Subcutaneous adipose tissue (tissue), 4 donors: ENCODE measurements around the gene BBLN. TPM values are rescaled to one million over a fixed set of nuclear protein-coding genes. Genes with fewer than 3 reads are reported as not detected.

Experiments
- CTCF ChIP-seq: fragments of 450-650 bp; IDR thresholded peaks from one replicate; pipeline ENCODE4 v1.5.1; 2016; ENCODE audit warnings: low read depth, mild to moderate bottlenecking, control low read depth, antibody characterized with exemption, moderate library complexity
- total RNA-seq, 4 donors: library from RNA; depleted of rRNA; stranded (reverse); fragments of >200 nt; gene quantifications; one replicate each; pipeline ENCODE4 v1.1.0, GENCODE V29; 2016

Gene BBLN
- total RNA-seq, 4 donors from 2014 or later: 57.7 to 307 (median 228) TPM

- TF ChIP-seq CTCF: no peak
Observed at GRCh38 chr9:128152133-128153059, 7.7 kb upstream of the BBLN start.

DNA sequence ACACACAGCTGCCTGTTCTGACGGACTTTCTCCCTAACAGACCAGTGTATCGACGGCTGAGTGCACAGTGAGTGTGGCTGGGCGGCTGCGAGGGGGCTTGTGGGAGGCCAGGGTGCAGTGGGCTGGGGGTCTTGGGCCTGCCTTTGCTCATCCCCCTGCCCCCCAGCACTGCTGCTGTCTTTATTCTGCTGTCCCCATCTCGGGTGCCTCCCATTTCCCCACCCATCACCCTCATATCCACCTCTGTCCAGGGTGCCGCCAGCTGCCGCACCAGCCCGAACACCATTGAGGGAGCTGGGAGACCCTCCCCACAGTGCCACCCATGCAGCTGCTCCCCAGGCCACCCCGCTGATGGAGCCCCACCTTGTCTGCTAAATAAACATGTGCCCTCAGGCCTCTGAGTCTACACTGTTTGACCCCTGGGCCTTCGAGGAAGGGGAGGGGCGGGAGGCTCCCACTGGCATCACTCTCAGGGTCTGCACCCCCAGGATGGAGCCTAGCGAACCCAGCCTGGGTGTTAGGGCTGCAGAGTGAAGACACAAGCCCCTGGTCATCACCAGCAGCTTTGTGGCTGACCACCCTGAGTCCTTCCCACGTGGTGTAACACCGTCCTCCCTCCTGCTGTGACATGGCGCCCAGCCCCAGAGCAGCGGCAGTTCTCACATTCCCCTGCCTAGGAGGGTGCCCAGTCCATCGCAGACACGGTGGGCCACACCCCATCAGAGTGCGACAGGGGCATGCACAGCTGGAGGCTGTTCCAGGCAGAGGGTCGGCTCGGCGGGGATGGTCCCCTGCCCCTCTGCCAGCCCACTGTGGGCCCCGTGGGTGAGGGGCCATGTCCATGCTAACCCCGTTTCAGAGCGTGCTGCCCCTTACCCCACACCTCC lies 6.8 kb upstream of the BBLN start:
- no peak for TF ChIP-seq CTCF

DNA sequence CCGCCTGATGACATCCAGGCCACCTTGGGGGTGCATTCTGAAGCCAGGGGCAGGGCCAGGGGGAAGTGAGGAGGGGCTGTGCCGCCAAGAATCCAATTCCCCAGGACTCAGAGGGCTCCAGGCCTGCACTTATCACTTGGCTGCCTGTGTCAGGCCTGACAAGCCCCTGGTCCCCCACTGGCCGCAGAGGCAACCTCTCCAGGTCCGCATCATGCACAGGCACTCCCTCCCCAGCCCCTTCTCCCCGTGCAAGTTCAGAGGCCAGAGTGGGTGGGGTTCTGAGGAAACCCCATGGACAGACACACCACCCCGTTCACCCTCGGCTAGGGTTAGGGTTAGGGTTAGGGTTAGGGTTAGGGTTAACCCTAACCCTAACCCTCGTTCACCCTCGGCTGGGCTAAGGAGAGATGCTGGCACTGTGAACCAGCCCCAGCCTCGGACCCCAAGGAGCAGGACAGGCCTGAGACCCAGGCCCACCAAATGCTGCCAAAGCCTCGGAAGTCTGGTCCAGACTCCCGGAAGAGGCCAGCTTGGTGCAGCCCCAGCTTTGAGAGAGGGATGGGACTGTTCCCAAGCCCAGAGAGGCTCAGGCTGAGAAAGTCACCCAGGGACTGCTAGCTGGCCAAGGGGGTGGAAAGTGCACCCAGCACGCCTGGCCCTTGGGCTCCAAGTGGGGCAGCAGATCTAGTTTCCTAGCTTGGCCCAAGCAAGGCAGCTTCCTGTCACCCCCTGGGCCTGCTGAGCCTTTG lies 5.9 kb upstream of the BBLN start:
- TF ChIP-seq CTCF: no peak

DNA sequence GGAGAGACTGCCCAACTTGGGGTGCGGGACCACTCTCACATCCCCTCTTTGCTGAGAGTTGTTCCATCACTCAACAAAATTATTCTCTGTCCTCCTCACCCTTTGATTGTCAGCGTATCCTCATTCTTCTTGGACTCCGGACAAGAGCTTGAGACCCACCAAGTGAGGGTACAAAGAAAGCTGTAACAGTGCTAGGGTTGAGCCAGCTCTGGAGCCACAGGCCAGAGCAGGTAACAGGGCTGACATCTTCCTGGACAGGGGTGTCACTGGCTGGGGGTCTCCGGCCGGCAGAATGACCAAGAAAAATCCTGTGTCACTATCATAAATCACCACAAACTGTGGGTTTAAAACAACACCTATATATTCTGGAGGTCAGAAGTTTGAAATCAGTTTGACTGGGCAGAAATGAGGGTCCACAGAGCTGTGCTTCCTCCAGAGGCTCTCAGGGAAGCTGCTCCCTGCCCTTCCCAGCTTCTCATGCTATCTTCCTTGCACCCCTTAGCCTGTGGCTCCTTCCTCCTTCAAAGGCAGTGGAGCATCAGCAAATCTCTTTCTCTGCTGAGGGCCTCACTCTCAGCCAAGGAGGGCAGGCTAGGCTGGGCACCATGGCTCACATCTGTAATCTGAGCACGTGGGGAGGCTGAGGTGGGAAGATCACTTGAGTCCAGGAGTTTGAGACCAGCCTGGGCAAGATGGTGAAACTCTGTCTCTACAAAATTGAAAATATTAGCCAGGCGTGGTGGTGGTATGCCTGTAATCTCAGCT lies 4.1 kb upstream of the BBLN start:
- TF ChIP-seq CTCF: no peak

- no peak for TF ChIP-seq CTCF
Observed at GRCh38 chr9:128159522-128159783, 612 bp upstream of the BBLN start.

DNA sequence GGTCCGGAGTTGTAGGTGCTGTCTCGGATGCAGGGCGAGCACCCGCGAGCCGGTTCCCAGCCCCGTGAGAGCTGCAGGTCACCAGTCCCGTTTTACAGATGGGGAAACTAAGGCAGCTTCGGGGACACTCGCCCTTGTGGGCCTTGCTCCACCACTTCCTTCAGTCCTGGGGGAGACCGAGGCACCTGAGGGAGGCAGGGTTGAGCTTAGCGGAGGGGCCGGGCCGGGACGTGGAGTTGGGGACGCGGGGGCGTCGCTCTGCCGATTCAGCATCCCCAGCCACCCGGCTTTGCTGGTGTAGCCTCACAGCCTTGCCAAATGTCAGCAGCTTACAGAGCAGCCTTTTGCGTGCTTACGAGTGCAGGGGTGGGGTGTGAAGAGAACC lies 530 bp downstream of the BBLN start:
- TF ChIP-seq CTCF: no peak
